H1 (cell line): ENCODE data around the gene DPH6. TPM values are rescaled to one million over a fixed set of nuclear protein-coding genes. Genes with fewer than 3 reads are reported as not detected.

ENCODE experiments used
- CHD7 ChIP-seq: fragments of 300-600 bp; sonication (generic); IDR thresholded peaks from 2 replicates; pipeline ENCODE4 v1.7.1; 2012; ENCODE audit warnings: low read length, moderate library complexity, mild to moderate bottlenecking, inconsistent platforms; ENCODE audit not compliant: insufficient replicate concordance
- polyA plus RNA-seq, 7 experiments: library from polyadenylated mRNA; depleted of rRNA in 3 of 7; stranded (reverse) in 5 of 7; unstranded in 2 of 7; fragments of >200 nt in 5 of 7; fragments of 200-250 nt in 2 of 7; gene quantifications; 1 replicate in 5 of 7; 2 replicates in 1 of 7; 4 replicates in 1 of 7; pipeline versions ENCODE4 v1.2.1 to v1.2.3, GENCODE V29; 2011 to 2013; ENCODE audit warnings: missing spikeins in 2 of 7, mixed read lengths in 2 of 7
- total RNA-seq: library from RNA; stranded (reverse); fragmentation: NEBNext Ultra II Directional; extraction: Animal tissue kit (Norgen Biotek cat#: 25700); gene quantifications from 2 replicates; pipeline ENCODE4 v1.2.1, GENCODE V29; 2021
- TF ChIP-seq, protein P1 (sequence below): IDR thresholded peaks from 2 replicates; pipeline ENCODE4 v1.6.1; 2012; ENCODE audit warnings: low read length, inconsistent platforms

Gene DPH6
- total and polyA plus RNA-seq, 2 of the 8 experiments (the other 6 are each of a cell fraction or from before 2014, with no cell fraction given), result 21.6 to 30.5 TPM

- TF ChIP-seq CHD7, result no peak
- TF ChIP-seq, protein P1, sequence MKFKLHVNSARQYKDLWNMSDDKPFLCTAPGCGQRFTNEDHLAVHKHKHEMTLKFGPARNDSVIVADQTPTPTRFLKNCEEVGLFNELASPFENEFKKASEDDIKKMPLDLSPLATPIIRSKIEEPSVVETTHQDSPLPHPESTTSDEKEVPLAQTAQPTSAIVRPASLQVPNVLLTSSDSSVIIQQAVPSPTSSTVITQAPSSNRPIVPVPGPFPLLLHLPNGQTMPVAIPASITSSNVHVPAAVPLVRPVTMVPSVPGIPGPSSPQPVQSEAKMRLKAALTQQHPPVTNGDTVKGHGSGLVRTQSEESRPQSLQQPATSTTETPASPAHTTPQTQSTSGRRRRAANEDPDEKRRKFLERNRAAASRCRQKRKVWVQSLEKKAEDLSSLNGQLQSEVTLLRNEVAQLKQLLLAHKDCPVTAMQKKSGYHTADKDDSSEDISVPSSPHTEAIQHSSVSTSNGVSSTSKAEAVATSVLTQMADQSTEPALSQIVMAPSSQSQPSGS, result no peak
- TF ChIP-seq, all 59 proteins: peak for 0
These were observed 74.9 kb downstream of the DPH6 start (continued) for GRCh38 chr15:35471024-35471423.
